GM12874 (cell line): ENCODE data around the gene FLT1.

Experiments used
- TF ChIP-seq, protein P1 (sequence below): IDR thresholded peaks from 2 replicates; pipeline ENCODE4 v1.5.1; 2011; ENCODE audit warnings: low read depth, mild to moderate bottlenecking, control low read depth, low read length, moderate library complexity; ENCODE audit not compliant: insufficient read depth

Gene FLT1

DNA sequence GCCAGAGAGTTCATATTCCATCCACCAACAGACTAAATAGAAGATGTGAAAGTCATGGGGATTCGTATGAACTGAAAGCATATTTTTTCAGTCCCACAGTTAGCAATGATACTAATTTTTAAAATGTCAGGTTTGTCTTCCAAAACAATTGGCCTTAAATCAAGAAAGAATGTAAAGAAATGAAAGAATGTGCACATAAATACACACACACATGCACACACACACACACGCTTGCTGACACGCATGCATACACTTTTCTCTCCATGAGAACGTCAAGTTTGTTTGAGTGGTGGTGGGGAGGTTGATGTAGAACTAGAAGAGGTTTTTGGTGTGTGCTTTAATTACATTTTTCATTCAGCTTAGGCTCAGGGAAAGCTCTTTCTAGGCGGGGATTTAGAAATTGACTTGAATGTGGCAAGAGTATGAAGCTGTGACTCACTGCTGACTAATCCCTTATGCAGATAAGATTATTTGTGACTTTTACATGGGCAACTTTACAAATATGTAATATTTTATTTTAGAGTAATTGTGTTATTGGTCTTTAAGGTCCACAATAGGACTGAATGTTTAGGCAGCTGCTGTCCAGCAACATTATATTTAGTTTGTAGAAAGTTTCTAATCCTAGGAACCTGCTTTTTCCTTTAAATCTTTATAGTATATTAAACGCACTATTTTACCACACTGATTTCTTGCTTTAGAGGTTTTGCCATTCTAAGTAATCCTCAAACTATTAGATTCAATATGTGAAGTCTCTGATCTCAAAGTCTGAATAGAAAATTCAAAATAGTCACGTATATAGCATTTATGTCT lies 18.8 kb downstream of the FLT1 start:
- TF ChIP-seq, protein P1, sequence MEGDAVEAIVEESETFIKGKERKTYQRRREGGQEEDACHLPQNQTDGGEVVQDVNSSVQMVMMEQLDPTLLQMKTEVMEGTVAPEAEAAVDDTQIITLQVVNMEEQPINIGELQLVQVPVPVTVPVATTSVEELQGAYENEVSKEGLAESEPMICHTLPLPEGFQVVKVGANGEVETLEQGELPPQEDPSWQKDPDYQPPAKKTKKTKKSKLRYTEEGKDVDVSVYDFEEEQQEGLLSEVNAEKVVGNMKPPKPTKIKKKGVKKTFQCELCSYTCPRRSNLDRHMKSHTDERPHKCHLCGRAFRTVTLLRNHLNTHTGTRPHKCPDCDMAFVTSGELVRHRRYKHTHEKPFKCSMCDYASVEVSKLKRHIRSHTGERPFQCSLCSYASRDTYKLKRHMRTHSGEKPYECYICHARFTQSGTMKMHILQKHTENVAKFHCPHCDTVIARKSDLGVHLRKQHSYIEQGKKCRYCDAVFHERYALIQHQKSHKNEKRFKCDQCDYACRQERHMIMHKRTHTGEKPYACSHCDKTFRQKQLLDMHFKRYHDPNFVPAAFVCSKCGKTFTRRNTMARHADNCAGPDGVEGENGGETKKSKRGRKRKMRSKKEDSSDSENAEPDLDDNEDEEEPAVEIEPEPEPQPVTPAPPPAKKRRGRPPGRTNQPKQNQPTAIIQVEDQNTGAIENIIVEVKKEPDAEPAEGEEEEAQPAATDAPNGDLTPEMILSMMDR, result no peak

- TF ChIP-seq, protein P1, result no peak
Observed at GRCh38 chr13:28474491-28475134, 20.3 kb downstream of the FLT1 start.

DNA sequence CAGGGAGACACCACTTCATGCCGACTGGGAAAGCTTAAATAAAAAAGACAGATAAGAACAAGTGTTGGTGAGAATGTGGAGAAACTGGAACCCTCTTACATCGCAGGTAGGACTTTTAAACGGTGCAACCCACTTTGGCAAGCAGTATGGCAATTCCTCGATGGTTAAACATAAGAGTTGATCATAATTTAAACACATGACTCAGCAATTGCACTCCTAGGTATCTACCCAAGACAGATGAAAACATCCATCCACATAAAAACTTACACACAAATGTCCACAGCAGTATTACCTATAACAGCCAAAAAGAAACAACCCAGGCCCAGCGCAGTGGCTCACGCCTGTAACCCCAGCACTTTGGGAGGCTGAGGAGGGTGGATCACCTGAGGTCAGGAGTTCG lies 21.9 kb downstream of the FLT1 start:
- TF ChIP-seq, protein P1, result no peak

DNA sequence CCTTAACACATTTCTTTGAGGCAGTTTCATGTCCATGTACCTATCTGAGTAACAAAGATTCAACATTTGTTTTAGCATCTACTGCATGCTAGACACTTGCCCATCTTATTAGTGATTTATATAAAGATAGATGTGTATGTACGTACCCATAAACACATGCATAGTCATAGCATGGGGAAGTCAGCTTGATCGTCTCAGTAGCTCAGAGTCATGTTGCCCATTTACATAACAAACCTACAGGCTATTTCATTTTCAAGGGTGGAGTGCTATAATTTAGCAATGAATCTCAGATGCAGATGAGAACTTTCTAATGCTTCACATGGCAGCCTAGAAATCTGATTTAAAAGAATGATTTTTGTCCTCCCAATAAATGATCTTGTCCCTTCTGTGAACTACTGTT lies 23.5 kb downstream of the FLT1 start:
- TF ChIP-seq, protein P1, result no peak

- TF ChIP-seq, protein P1, result no peak
Observed at GRCh38 chr13:28470296-28470695, 24.6 kb downstream of the FLT1 start.

DNA sequence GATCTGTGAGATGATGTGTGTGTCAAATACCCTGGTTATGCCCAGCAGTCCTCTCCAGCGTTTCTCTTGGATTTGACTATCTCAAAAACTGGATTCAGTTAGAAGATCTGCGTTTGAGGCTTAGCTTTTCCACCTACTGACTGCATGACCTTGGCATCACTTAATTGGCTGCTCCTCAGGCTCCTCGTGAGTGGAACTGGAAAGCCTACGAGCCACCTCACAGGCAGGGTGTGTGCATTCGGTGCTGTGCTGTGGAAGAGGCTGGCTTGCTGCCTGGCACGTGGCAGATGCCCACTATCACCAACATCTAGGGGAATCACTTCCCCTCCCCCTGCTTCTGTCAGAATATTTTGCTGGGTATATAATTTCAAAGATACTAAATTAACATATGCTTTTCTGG lies 25.6 kb downstream of the FLT1 start:
- TF ChIP-seq, protein P1, result no peak

GRCh38 chr13:28468023-28468915 lies 26.7 kb downstream of the FLT1 start:
- TF ChIP-seq, protein P1, result no peak
